Measurements from ENCODE around the gene TTLL1. TPM values are rescaled to one million over a fixed set of nuclear protein-coding genes. Genes with fewer than 3 reads are reported as not detected.
"Not testable (repeated sequence)": the region's sequence is repeated elsewhere in the genome, so short reads cannot be mapped to it uniquely, and the experiment has no call there.

Gene TTLL1
- total RNA-seq, 2 experiments from 2014 or later: 9.1 to 10.7 TPM

DNA sequence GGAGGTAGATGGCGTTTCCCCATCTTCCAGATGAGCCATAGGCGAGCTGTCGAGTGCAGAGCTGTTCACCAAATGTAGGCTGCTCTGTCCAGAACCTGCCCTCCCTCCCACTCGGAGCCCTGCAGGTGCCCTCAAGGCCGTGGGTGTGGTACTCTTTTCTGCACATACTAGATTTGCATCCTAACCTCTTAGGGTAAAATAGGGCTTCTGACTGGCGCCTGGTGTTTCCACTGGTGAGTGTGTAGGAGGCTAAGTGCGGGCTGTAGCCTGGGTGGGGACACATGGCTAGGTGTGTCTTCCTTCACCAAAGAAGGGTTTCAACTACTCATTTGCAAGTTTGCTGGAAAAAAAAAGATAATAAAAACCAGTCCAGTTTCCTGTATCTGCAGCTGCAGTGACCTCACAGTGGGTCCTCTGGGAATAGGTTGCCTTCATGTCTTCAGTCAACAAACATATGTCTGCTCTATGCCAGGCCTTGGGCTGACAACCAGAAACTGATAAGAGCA lies 29.8 kb upstream of the TTLL1 start:
- ATAC-seq (ENCODE audit: low read depth): no peak
- POLR2A ChIA-PET: no interaction called here
- no peaks in the 10 kb centered on the region for H3K9me3 Mint-ChIP-seq

DNA sequence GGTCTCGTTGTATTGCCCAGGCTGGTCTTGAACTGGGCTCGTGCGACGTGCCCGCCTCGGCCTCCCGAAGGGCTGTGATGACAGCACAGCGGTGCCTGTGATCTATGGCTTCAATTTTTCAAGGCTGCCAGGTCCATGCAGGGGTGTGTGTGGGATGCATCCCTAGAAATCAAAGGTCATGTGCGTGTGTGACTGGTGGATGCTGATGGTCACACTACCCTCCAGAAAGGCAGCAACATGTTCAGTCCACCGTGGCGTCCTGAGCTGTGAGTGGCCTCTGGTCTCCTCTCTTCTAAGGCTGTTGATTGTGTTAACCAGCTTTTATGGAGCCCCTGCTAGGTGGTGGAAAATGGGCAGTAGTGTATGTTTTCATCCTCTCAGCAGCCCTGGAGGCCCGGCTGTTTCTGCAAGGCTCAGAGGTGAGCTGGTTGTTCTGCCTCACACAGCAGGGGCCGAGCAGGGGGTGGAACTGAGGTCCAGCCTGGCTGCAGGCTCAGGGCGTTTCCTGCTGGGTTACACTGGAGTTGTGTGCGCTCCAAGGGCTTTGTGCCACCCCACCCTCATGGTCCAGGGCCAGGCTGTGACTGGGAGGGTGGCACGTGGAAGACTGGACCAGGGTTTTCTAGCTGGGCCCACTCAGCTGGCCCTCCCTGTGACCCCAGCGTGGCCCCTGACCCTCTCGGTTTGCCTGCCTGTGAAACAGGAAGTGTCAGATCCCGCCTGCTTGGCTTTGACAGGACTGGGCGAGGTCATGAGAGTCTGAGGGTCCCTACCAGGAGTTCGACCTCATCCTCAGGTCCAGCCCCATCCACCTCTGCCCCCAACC lies 29.0 kb upstream of the TTLL1 start:
- POLR2A ChIA-PET: interaction anchor here (0.7 kb wide), 1 partner anchor 1796 kb away, joined by 3 read pairs; no protein-coding TSS in a partner anchor
- peaks cover 4% of the 10 kb centered on the region for H3K27me3 Mint-ChIP-seq

More for the DNA sequence above, 29.8 kb upstream of the TTLL1 start:
- Mint-ChIP-seq H3K36me3 (no peaks in the 10 kb centered on the region), H3K27ac (no peak overlapping the region), H3K4me3 (no peak overlapping the region), H3K27me3 (peaks cover 3% of the 10 kb centered on the region), H3K4me1 (peaks cover 5% of the 10 kb centered on the region)
- no peak for DNase-seq

DNA sequence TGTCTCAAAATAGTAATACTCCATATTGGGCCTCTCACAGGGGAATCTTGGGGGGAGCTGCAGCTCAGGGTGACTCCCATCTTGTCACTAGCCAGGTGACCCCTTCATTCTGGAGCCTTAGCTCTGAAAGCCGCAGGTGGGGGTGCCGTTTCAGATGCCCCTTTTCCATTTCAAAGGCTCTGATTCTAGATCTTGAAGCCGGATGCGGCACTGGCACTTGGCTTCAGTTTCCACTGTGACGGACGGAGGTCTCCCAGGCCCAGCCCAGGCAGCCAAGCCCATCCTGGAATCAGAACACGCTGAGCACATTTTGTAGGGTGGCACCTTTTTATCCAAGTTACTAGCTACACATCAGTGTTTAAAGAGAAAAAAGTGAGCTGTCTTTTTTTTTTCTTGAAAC lies 27.7 kb upstream of the TTLL1 start:
- peaks cover 15% of the 10 kb centered on the region for H3K27me3 Mint-ChIP-seq
- POLR2A ChIA-PET: interaction anchor here (0.6 kb wide), 1 partner anchor 157 kb away, joined by 4 read pairs; no protein-coding TSS in a partner anchor
- DNase-seq (no peak), ATAC-seq (ENCODE audit: low read depth) (no peak)
- H3K9me3 Mint-ChIP-seq: no peaks in the 10 kb centered on the region
- no peak overlapping the region for H3K4me3 Mint-ChIP-seq
- H3K4me1 Mint-ChIP-seq: peaks cover 5% of the 10 kb centered on the region
- H3K27ac Mint-ChIP-seq: no peak overlapping the region
- H3K36me3 Mint-ChIP-seq: no peaks in the 10 kb centered on the region

More for the DNA sequence above, 29.0 kb upstream of the TTLL1 start:
- H3K4me1 Mint-ChIP-seq: peaks cover 5% of the 10 kb centered on the region
- no peak overlapping the region for H3K4me3 Mint-ChIP-seq
- DNase-seq (no peak), ATAC-seq (ENCODE audit: low read depth) (no peak)
- no peaks in the 10 kb centered on the region for H3K36me3 Mint-ChIP-seq
- H3K27ac Mint-ChIP-seq: no peak overlapping the region
- H3K9me3 Mint-ChIP-seq: no peaks in the 10 kb centered on the region

DNA sequence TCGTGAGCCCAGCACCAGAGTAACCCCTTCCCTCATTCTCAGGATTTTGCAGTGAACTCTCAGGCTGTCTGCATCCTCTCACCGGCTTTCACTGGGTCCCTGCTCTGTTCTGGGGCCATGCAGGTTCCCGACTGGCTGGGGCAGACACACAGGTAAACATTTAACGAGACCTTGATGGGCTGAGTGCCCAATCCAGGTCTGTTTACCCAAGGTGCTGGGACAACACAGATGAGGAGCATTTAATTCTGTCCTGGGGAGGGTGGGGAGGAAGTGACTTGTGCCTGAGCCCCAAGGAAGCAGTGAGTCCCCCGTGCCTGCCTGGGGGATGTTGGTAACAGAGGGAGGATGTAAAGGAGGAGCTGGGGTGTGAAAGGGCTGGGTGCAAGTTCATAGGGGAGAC lies 25.8 kb upstream of the TTLL1 start:
- Mint-ChIP-seq H3K36me3 (no peaks in the 10 kb centered on the region), H3K9me3 (no peaks in the 10 kb centered on the region), H3K27ac (no peak overlapping the region), H3K27me3 (peaks cover 21% of the 10 kb centered on the region), H3K4me1 (peaks cover 9% of the 10 kb centered on the region), H3K4me3 (no peak overlapping the region)
- ATAC-seq (ENCODE audit: low read depth) (no peak), DNase-seq (no peak)
- POLR2A ChIA-PET: no interaction called here

DNA sequence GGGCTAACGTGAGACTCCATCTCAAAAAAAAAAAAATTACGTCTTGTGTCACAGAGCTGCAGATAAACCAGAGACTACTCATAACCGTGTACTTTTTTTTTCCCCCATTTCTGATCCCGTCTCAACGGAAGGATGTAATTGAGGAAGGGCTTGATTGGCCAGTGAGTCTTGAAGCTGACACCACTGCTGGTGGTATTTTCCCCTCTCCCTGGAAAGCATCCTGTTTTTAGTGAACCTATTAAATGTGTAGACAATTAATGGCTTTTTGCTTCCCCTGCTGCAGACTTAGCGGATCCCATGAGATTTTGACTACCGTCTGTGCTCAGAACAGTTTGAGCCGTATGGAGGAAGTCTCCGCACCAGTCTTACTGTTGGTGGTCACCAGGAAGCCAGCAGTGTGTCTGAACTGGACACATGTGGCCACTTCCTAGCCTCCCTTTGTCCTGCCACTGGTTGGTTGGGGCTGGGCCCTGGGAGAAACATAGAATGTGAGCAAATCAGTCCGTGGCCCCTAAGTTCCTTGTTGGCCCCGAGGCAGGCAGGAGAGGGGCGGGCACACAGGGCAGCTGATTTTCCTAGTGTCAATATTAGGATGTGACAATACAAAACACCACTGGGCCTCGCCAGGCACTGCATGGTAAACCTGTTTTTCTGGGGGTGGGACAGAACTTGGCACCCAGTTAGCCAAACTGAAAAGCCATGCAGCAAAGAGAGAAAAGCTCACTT lies 24.5 kb upstream of the TTLL1 start:
- no peaks in the 10 kb centered on the region for H3K9me3 Mint-ChIP-seq
- peaks cover 31% of the 10 kb centered on the region for H3K27me3 Mint-ChIP-seq
- DNase-seq (no peak), ATAC-seq (ENCODE audit: low read depth) (no peak)
- H3K27ac Mint-ChIP-seq: no peak overlapping the region
- POLR2A ChIA-PET: no interaction called here
- H3K36me3 Mint-ChIP-seq: no peaks in the 10 kb centered on the region
- no peak overlapping the region for H3K4me3 Mint-ChIP-seq
- peaks cover 9% of the 10 kb centered on the region for H3K4me1 Mint-ChIP-seq

DNA sequence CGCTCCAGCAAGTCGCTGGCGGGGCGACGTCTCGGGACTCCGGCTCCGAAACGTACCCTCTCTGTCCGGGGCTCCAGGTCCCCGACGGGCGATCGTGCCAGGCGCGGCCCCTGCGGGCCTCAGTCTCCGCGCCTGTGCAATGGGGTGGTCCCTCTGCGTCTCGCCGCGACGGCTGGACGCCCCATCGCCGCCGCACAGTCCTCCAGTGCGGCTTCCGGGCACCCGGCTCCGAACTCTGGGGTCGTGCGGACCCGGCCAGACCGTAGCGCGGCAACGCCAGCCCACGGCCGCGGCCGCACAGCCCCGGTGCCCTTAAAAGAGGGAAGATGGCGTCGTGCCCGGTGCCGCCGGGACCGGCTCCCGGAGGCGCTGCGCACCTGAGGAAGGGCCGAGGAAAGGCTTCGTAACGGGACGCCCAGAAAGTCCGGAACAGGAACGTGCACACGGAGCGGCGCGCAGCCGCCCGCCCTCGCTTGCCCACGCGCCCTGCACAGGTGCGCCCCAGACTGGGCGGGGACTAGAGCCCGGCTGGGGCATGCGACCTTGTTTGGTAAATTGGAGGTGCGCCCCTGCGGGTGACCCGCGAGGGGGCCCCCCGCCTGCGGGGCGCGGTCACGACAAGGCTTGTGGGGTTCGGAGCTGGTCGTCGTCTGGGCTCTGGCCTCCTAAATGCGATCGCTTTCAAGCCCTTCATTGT lies 21.9 kb upstream of the TTLL1 start:
- H3K27ac Mint-ChIP-seq: no peak overlapping the region
- H3K4me1 Mint-ChIP-seq: peaks cover 9% of the 10 kb centered on the region
- POLR2A ChIA-PET: interaction anchor here (0.5 kb wide), 1 partner anchor 24 kb away, joined by 3 read pairs; no protein-coding TSS in a partner anchor
- peaks cover 31% of the 10 kb centered on the region for H3K27me3 Mint-ChIP-seq
- DNase-seq: peak; percentile 55
- H3K9me3 Mint-ChIP-seq: no peaks in the 10 kb centered on the region
- no peaks in the 10 kb centered on the region for H3K36me3 Mint-ChIP-seq
- ATAC-seq (ENCODE audit: low read depth): peak; percentile 55
- peak overlapping the region; percentile 71 for H3K4me3 Mint-ChIP-seq

DNA sequence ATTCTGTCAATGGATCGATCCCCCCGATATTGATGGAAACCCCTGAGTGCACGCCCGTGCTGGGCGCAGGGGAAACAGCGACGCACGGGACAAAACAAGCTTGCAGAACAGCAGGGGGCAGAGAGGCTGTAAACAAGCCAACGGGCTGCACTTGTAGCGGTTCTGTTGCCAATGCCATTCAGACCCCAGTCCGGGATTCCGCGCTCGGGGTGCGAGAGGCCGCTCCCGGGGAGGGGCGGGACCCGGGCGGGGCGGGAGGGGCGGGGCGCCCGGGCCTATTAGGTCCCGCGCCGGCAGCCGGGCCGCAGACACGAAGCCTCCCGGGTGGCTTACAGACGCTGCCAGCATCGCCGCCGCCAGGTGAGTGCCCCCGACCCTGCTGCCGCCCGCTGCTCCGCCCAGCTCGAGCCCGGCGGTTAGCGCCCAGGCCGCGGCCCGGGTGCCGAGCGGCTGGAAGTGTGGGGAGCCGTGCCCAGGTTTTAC lies 21.3 kb upstream of the TTLL1 start, which contains the start of gene BIK:
TSS of gene BIK (plus strand) at position 307 of the 483 bp plus-strand sequence. CDS start 13,273 bp downstream, outside the sequence.
- H3K4me3 Mint-ChIP-seq: peak within 1 kb of the TSS; percentile 78
- no peaks in the 10 kb centered on the region for H3K36me3 Mint-ChIP-seq
- H3K4me1 Mint-ChIP-seq: peaks cover 9% of the 10 kb centered on the region
- no peaks in the 10 kb centered on the region for H3K9me3 Mint-ChIP-seq
- H3K27ac Mint-ChIP-seq: no peak within 1 kb of the TSS
- peak; percentile 55 for DNase-seq
- peaks cover 31% of the 10 kb centered on the region for H3K27me3 Mint-ChIP-seq
- ATAC-seq (ENCODE audit: low read depth): peak; percentile 44
- POLR2A ChIA-PET: no interaction called here

DNA sequence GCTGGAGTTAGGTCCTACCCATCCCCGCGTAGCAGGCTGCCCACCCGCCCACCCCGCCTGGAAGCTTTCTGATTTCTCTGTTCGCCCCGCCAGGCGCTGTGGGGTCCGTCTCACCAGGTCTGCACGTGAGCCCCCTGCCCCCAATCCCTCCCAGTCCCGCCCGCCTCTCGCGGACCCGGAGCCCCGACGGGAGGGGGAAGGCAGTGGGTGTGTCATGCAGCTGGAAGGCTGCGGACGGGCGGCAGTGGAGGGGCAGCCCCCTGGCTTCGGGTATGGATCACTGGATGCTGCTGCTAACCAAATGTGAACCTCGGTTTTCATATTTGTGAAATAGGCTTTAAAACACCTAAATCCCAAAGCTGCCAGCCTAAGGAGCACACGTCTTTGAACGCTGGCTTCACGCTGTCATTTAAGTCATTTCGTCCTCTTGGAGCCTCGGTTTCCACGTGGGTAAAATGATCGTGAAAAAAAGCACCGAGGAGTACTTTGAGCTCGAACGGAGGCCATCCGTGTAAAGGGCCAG lies 20.8 kb upstream of the TTLL1 start:
- peaks cover 7% of the 10 kb centered on the region for H3K4me1 Mint-ChIP-seq
- no peak for ATAC-seq (ENCODE audit: low read depth)

DNA sequence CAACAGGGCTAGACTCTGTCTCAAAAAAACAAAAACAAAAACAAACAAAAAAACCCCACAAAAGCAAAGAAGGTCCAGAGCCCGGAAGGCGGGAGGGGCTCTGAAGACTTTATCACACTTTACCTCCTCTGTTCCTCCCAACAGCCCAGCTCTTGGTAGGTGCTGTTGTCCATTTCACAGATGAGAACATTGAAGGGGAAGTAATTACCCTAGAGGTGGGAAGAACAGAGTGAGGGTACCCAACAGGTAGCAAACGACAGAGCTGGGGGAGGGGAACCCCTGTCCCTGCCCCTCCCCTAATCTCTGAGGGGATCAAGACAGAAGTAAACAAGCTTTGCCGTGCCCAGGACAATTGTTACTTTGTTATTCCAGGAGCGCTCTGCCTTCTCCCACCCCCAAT lies 20.3 kb upstream of the TTLL1 start:
- Mint-ChIP-seq H3K4me3 (no peak overlapping the region), H3K27ac (no peak overlapping the region)
- POLR2A ChIA-PET: interaction anchor here (0.6 kb wide), 1 partner anchor 356 kb away, joined by 4 read pairs; no protein-coding TSS in a partner anchor

More for the DNA sequence above, 20.8 kb upstream of the TTLL1 start:
- DNase-seq: no peak
- Mint-ChIP-seq H3K4me3 (peak overlapping the region; percentile 78), H3K36me3 (no peaks in the 10 kb centered on the region), H3K27me3 (peaks cover 29% of the 10 kb centered on the region), H3K9me3 (no peaks in the 10 kb centered on the region), H3K27ac (no peak overlapping the region)
- POLR2A ChIA-PET: interaction anchor here (0.6 kb wide), 1 partner anchor 357 kb away, joined by 4 read pairs; no protein-coding TSS in a partner anchor

DNA sequence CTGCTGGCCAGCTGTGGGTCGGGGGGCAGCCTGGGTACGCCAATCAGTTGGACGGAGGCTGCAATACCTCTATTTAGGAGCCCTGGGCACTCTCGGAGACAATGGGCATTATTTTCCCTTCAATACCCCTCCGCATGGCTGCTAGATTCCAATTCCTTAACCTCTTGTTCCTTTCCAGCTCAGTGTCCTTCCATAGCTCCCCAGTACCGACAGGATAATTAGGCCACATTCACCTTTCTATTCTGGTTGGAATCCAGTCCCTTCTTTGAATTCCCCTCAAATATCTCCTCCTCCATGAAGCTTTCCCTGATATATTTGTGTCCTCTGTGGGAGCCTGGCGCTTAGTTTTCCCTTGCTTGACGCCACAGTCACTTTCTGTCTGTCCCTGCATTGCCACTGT lies 17.1 kb upstream of the TTLL1 start:
- ATAC-seq (ENCODE audit: low read depth) (no peak), DNase-seq (no peak)
- peaks cover 9% of the 10 kb centered on the region for H3K4me1 Mint-ChIP-seq
- no peaks in the 10 kb centered on the region for H3K36me3 Mint-ChIP-seq
- POLR2A ChIA-PET: no interaction called here
- no peak overlapping the region for H3K27ac Mint-ChIP-seq
- no peak overlapping the region for H3K4me3 Mint-ChIP-seq
- no peaks in the 10 kb centered on the region for H3K9me3 Mint-ChIP-seq
- H3K27me3 Mint-ChIP-seq: peaks cover 12% of the 10 kb centered on the region

More for the DNA sequence above, 20.3 kb upstream of the TTLL1 start:
- ATAC-seq (ENCODE audit: low read depth) (no peak), DNase-seq (no peak)
- H3K9me3 Mint-ChIP-seq: no peaks in the 10 kb centered on the region
- H3K4me1 Mint-ChIP-seq: peaks cover 4% of the 10 kb centered on the region
- H3K27me3 Mint-ChIP-seq: peaks cover 28% of the 10 kb centered on the region
- H3K36me3 Mint-ChIP-seq: no peaks in the 10 kb centered on the region

DNA sequence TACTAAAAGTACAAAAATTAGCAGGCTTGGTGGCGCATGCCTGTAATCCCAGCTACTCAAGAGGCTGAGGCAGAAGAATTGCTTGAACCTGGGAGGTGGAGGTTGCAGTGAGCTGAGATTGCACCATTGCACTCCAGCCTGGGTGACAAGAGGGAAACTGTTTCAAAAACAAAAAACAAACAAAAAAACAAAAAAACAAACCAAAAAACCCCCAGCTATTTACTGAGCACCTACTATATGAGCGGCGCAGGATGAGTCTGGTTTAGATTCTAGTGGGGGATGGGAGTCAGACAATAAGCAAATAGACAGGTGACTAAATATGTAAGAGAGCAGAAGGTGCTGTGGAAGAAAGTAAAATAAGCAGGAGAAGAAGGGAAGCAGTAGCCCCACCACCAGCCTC lies 15.8 kb upstream of the TTLL1 start:
- H3K4me3 Mint-ChIP-seq; POLR2A ChIA-PET; H3K27me3 Mint-ChIP-seq; H3K9me3 Mint-ChIP-seq; H3K36me3 Mint-ChIP-seq; H3K4me1 Mint-ChIP-seq; DNase-seq; ATAC-seq (ENCODE audit: low read depth); H3K27ac Mint-ChIP-seq: not testable (repeated sequence)

DNA sequence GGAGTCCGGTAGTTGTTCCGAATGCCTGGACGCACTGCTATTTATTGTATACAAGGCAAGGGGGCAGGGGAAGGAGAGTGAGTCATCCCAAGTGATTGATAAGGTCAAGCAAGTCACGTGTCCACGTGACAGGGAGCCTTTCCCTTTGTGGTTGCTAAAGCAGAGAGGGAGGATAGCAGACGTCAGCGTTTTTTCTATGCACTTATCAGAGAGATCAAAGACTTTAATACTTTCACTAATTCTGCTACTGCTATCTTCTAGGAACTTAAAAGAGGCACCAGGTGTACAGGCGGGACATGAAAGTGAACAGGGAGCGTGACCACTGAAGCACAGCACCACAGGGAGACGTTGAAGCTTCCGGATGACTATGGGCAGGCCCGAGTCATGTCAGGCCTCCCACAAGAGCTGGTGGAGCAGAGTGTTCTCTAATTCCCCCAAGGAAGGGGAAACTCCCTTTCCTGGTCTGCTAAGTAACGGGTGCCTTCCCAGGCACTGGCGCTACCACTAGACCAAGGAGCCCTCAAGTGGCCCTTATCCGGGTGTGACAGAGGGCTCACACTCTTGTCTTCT lies 14.9 kb upstream of the TTLL1 start:
- H3K27ac Mint-ChIP-seq, POLR2A ChIA-PET: not testable (repeated sequence)
- ATAC-seq (ENCODE audit: low read depth): peak; percentile 50

More for the DNA sequence above, 14.9 kb upstream of the TTLL1 start:
- not testable (repeated sequence) for H3K4me3 Mint-ChIP-seq, H3K27me3 Mint-ChIP-seq, H3K9me3 Mint-ChIP-seq, H3K36me3 Mint-ChIP-seq, DNase-seq, H3K4me1 Mint-ChIP-seq

Data from activated naive CD8-positive, alpha-beta T cell treated with anti-CD3 and anti-CD28 coated beads, Interleukin-2, amount 10 ng/mL, durations not matched to agents 7 days and 5 days (primary cell).